K562 (cell line): ENCODE measurements around the gene TBC1D20. TPM values are rescaled to one million over a fixed set of nuclear protein-coding genes. Genes with fewer than 3 reads are reported as not detected.

ENCODE experiments used
- ATF6 ChIP-seq: sonication (generic); formaldehyde crosslinking; IDR thresholded peaks from 2 replicates; pipeline ENCODE4 v1.4.0; 2020; ENCODE audit warnings: mild to moderate bottlenecking, missing genetic modification reagents
- GABPB2 ChIP-seq: fragments of 250-450 bp; sonication (Bioruptor Pico); conservative IDR thresholded peaks from 2 replicates; pipeline ENCODE4 v1.5.1; 2021; ENCODE audit warnings: mild to moderate bottlenecking
- HMG20B ChIP-seq: fragments of 250-450 bp; sonication (Bioruptor Pico); IDR thresholded peaks from 2 replicates; pipeline ENCODE4 v1.5.0; 2021; ENCODE audit warnings: mild to moderate bottlenecking
- RB1 ChIP-seq: fragments of 450-650 bp; IDR thresholded peaks from 2 replicates; pipeline ENCODE4 v1.6.1; 2017; ENCODE audit warnings: low read depth, mild to moderate bottlenecking
- TCF15 ChIP-seq: fragments of 250-450 bp; sonication (Bioruptor Pico); IDR thresholded peaks from 2 replicates; pipeline ENCODE4 v1.8.0; 2022; ENCODE audit warnings: moderate library complexity, mild to moderate bottlenecking, inconsistent platforms
- THRAP3 ChIP-seq: fragments of 450-650 bp; IDR thresholded peaks from 2 replicates; pipeline ENCODE4 v1.6.1; 2016; ENCODE audit warnings: mild to moderate bottlenecking, inconsistent platforms, borderline replicate concordance
- ZBTB40 ChIP-seq, 2 experiments: fragments of 450-650 bp in 1 of 2; sonication (generic) in 1 of 2; formaldehyde crosslinking in 1 of 2; IDR thresholded peaks; 2 replicates each; pipeline versions ENCODE4 v1.7.1 to v1.9.0; 2016 to 2022; ENCODE audit warnings: inconsistent platforms in 1 of 2, mild to moderate bottlenecking in 1 of 2, missing genetic modification reagents in 1 of 2
- ZNF695 ChIP-seq: fragments of 450-650 bp; formaldehyde crosslinking; IDR thresholded peaks from 2 replicates; pipeline ENCODE4 v1.4.0; 2020; ENCODE audit warnings: mild to moderate bottlenecking, moderate library complexity
- ZNF740 ChIP-seq, 3 experiments: fragments of 200-800 bp in 1 of 3; sonication (Bioruptor generic) in 1 of 3; sonication (generic) in 1 of 3; formaldehyde crosslinking in 1 of 3; IDR thresholded peaks; 2 replicates each; pipeline versions ENCODE4 v1.6.1 to v1.8.0; 2016 to 2022; ENCODE audit warnings: mild to moderate bottlenecking in 2 of 3, missing compliant biosample characterization in 2 of 3, missing genetic modification characterization in 2 of 3, missing genetic modification reagents in 1 of 3
- polyA plus RNA-seq, 8 experiments: library from polyadenylated mRNA; depleted of rRNA in 4 of 8; stranded (reverse) in 5 of 8; unstranded in 3 of 8; fragments of >200 nt; fragmentation: Nextera tagmentation in 2 of 8; fragmentation: Illumina TruSeq in 1 of 8; extraction: Ambion mirVana in 2 of 8; extraction: Trizol in 1 of 8; gene quantifications; 2 replicates each; pipeline versions ENCODE4 v1.2.1 to v1.2.3, GENCODE V29; 2011 to 2014; ENCODE audit warnings: inconsistent platforms in 1 of 8, missing spikeins in 1 of 8
- total RNA-seq, 7 experiments: library from RNA; depleted of rRNA in 6 of 7; stranded (reverse); fragments of >200 nt in 6 of 7; fragmentation: Illumina TruSeq in 2 of 7; extraction: Trizol in 2 of 7; gene quantifications; 2 replicates each; pipeline versions ENCODE4 v1.2.1 to v1.2.3, GENCODE V29; 2011 to 2021; ENCODE audit warnings: low replicate concordance in 1 of 7

TBC1D20 gene
- total and polyA plus RNA-seq, 9 of the 15 experiments (the other 6 are each of a cell fraction or from before 2014, with no cell fraction given), result 7.0 to 25.3 (median 15.1) TPM

DNA sequence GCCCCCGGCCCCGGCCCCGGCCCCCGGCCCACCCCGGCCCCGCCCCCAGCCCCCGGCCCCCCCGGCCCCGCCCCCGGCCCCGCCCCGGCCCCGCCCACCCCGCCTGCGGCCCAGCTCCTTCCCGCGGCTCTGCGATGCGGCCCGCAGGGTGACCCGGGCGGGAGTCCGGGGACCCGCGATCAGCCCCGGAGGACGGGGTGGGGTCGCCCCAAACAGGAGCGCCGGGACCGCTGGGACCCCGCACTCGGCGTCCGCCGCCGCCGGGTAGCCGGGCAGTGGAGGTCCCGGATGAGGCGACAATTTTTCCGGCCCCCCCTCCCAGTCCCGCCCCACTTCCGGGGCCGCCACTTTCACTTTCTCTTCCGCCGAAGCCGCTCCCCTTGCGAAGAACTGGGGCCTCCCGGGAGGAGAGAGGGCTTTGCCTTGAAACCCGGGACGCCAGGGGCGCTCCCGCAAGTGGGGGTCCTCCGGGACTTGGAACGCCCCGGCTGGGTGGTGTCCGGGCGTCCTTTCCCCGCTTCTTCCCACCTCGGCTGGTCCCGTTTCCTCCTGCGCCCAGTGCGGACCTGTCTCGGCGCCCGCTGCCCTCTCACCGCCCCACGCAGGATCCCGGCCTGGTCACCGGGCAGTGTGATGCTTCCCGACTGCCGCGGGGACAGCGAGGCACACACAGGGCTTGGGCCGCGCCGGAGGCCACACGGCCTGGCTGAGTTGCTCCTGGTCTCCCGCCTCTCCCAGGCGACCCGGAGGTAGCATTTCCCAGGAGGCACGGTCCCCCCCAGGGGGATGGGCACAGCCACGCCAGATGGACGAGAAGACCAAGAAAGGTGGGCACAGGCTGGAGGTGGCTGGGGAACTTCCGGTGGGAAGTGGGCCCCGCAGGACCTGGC, 54.1 kb downstream of the TBC1D20 start, which contains the start of gene RBCK1 (continued):
- TF ChIP-seq ZBTB40 (IDR thresholded peaks at IDR 0.05), result peak; percentile 86
- TF ChIP-seq ZBTB40 (CRISPR knock-in tag; IDR thresholded peaks at IDR 0.05), result no peak
- peak; percentile 34; the same call in 1 of the 2 replicates for TF ChIP-seq RB1
- TF ChIP-seq TCF15 (CRISPR knock-in tag), result no peak
- TF ChIP-seq HMG20B (CRISPR knock-in tag), result no peak
- no peak for TF ChIP-seq GABPB2 (CRISPR knock-in tag)
- no peak for TF ChIP-seq THRAP3
- TF ChIP-seq ATF6 (CRISPR knock-in tag), result 0 out of 2 replicates have a peak, but pooled peaks have one; percentile 28
- TF ChIP-seq ZNF740 (CRISPR knock-in tag; IDR thresholded peaks at IDR 0.05), result peak; percentile 44; the same call in 1 of the 2 replicates
- TF ChIP-seq ZNF740 (tag; IDR thresholded peaks at IDR 0.05), result peak in 1 of 2 experiments; percentile 60; a peak in 1 of 4 replicates
- no peak for TF ChIP-seq ZNF695
